Type B pancreatic cell (in vitro differentiated cells): ENCODE results near the gene RNASEH2B. TPM values are rescaled to one million over a fixed set of nuclear protein-coding genes. Genes with fewer than 3 reads are reported as not detected.

ENCODE experiments used
- DNase-seq: peaks from one replicate; pipeline ENCODE4 v3.0.0; 2021; ENCODE audit warnings: mixed read lengths; ENCODE audit not compliant: unreplicated experiment; ENCODE audit errors: extremely low spot score
- H3K27ac Mint-ChIP-seq: 2 replicates; pipeline ENCODE4 v1.8.0; 2021; ENCODE audit warnings: mild to moderate bottlenecking, mixed read lengths
- H3K27me3 Mint-ChIP-seq: 2 replicates; pipeline ENCODE4 v1.8.0; 2021; ENCODE audit warnings: mixed read lengths
- H3K36me3 Mint-ChIP-seq: 2 replicates; pipeline ENCODE4 v1.8.0; 2021; ENCODE audit warnings: mixed read lengths
- H3K4me1 Mint-ChIP-seq: one replicate; pipeline ENCODE4 v1.8.0; 2021; ENCODE audit warnings: mixed read lengths; ENCODE audit not compliant: unreplicated experiment
- H3K4me3 Mint-ChIP-seq: 2 replicates; pipeline ENCODE4 v1.8.0; 2021; ENCODE audit warnings: mild to moderate bottlenecking, mixed read lengths
- H3K9me3 Mint-ChIP-seq: 2 replicates; pipeline ENCODE4 v1.8.0; 2021; ENCODE audit warnings: mixed read lengths
- total RNA-seq: library from RNA; stranded (reverse); gene quantifications from 2 replicates; pipeline ENCODE4 v1.2.1, GENCODE V29; 2021; ENCODE audit warnings: low replicate concordance
- TF ChIP-seq, protein P1 (sequence below): fragments of 200-600 bp; sonication (generic); conservative IDR thresholded peaks from 2 replicates; pipeline ENCODE4 v1.5.0; 2021; ENCODE audit warnings: antibody characterized with exemption, mild to moderate bottlenecking

Gene RNASEH2B
- total RNA-seq, 1 donor from 2014 or later, result 37.8 TPM

DNA sequence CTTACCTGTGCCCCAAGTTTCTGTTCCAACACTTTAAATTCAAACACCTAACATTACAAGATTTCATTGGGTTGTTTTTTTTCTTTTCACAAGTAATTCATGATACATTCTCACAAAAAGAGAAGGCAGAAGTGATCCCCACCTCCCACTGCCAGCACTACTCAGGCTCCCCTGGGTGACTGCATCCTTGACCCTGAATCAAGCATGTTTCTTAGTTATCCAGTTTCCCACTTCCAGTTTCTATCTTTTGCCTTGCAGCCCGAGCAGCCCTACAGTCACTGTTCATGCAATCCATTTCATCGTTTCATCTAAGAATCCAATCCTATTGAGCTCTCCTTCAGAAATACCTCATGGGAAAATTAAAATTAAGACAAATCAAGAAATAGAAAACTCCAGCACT lies 61.4 kb downstream of the RNASEH2B start:
- TF ChIP-seq, protein P1, sequence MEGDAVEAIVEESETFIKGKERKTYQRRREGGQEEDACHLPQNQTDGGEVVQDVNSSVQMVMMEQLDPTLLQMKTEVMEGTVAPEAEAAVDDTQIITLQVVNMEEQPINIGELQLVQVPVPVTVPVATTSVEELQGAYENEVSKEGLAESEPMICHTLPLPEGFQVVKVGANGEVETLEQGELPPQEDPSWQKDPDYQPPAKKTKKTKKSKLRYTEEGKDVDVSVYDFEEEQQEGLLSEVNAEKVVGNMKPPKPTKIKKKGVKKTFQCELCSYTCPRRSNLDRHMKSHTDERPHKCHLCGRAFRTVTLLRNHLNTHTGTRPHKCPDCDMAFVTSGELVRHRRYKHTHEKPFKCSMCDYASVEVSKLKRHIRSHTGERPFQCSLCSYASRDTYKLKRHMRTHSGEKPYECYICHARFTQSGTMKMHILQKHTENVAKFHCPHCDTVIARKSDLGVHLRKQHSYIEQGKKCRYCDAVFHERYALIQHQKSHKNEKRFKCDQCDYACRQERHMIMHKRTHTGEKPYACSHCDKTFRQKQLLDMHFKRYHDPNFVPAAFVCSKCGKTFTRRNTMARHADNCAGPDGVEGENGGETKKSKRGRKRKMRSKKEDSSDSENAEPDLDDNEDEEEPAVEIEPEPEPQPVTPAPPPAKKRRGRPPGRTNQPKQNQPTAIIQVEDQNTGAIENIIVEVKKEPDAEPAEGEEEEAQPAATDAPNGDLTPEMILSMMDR, result no peak
- H3K36me3 Mint-ChIP-seq, result peaks cover 21% of the 10 kb centered on the region
- H3K4me1 Mint-ChIP-seq, result no peaks in the 10 kb centered on the region
- H3K27me3 Mint-ChIP-seq, result no peaks in the 10 kb centered on the region
- no peaks in the 10 kb centered on the region for H3K9me3 Mint-ChIP-seq
- no peak overlapping the region for H3K4me3 Mint-ChIP-seq
- no peak overlapping the region for H3K27ac Mint-ChIP-seq
- no peak for DNase-seq

GRCh38 chr13:50974268-50974667 lies 64.7 kb downstream of the RNASEH2B start:
- no peaks in the 10 kb centered on the region for H3K27me3 Mint-ChIP-seq
- no peaks in the 10 kb centered on the region for H3K9me3 Mint-ChIP-seq
- H3K4me1 Mint-ChIP-seq, result no peaks in the 10 kb centered on the region
- peaks cover 30% of the 10 kb centered on the region for H3K36me3 Mint-ChIP-seq
- no peak overlapping the region for H3K27ac Mint-ChIP-seq
- TF ChIP-seq, protein P1, result no peak
- H3K4me3 Mint-ChIP-seq, result no peak overlapping the region
- DNase-seq, result no peak

DNA sequence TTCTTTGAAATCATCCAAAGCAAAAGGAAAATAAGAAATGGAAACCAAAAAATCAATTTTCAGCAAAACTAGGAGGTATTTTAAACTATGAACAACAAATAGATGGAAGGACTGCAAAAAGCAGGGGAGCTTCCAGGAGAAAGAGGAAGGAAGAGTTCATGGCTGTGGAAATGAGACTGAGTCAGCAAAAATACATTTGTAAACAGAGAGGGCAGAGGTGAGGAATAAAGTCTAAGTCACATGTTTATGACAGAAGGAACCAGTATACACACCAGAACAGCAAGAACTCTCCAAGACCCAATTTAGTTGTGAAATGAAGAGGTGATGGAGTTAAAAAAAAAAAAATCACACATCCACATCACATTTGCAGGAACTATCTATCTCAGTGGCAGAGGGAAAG lies 69.6 kb downstream of the RNASEH2B start:
- no peaks in the 10 kb centered on the region for H3K4me1 Mint-ChIP-seq
- H3K27me3 Mint-ChIP-seq, result no peaks in the 10 kb centered on the region
- peaks cover 21% of the 10 kb centered on the region for H3K36me3 Mint-ChIP-seq
- H3K27ac Mint-ChIP-seq, result no peak overlapping the region
- TF ChIP-seq, protein P1, result no peak
- peaks cover 5% of the 10 kb centered on the region for H3K9me3 Mint-ChIP-seq
- DNase-seq, result no peak
- no peak overlapping the region for H3K4me3 Mint-ChIP-seq

DNA sequence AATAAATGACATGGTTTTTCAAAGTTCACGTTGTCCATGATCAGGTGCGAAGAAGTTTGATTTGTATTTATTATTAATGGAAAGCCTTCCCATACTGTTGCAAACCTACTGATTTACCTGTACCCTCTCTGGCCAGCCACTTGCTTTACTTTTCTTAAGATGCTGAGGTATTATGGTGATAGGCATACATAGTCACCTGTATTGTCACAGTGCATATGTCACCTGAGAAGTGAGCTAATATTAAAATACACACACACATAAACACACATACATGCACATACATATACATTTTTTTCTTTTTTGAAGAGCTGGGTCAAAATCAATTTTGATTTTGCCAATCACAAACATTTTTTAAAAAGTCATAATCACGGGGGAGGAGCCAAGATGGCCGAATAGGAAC lies 72.1 kb downstream of the RNASEH2B start:
- Mint-ChIP-seq H3K4me3 (peak overlapping the region; percentile 90), H3K36me3 (peaks cover 10% of the 10 kb centered on the region), H3K9me3 (peaks cover 5% of the 10 kb centered on the region), H3K27ac (peak overlapping the region; percentile 90), H3K27me3 (no peaks in the 10 kb centered on the region), H3K4me1 (no peaks in the 10 kb centered on the region)
- no peak for DNase-seq
- TF ChIP-seq, protein P1, result no peak

- TF ChIP-seq, protein P1, result peak; percentile 22
- Mint-ChIP-seq H3K4me1 (peaks cover 42% of the 10 kb centered on the region), H3K9me3 (no peaks in the 10 kb centered on the region), H3K27me3 (peaks cover 3% of the 10 kb centered on the region), H3K27ac (no peak overlapping the region), H3K4me3 (no peak overlapping the region), H3K36me3 (no peaks in the 10 kb centered on the region)
- DNase-seq, result no peak
These were observed 79.9 kb downstream of the RNASEH2B start for GRCh38 chr13:50989476-50989875.
